Right lung (tissue), 5 donors: ENCODE results near the gene TULP4. TPM values are rescaled to one million over a fixed set of nuclear protein-coding genes. Genes with fewer than 3 reads are reported as not detected.
"Not testable (repeated sequence)": the region's sequence is repeated elsewhere in the genome, so short reads cannot be mapped to it uniquely, and the experiment has no call there.

Experiments
- DNase-seq, 2 donors: peaks; one replicate each; pipeline ENCODE4 v3.0.0-alpha.2; 2013
- polyA plus RNA-seq, 5 donors: library from polyadenylated mRNA; unstranded; fragments of 120-200 nt; gene quantifications; one replicate each; pipeline versions ENCODE4 v1.2.1 to v1.2.3, GENCODE V29; 2013; ENCODE audit warnings: inconsistent platforms in 1 of 5, low replicate concordance in 1 of 5; ENCODE audit not compliant: insufficient read length in 5 of 5, insufficient read depth in 1 of 5

Gene TULP4
- polyA plus RNA-seq, 5 donors, result 13.1 to 20.1 (median 16.9) TPM

DNA sequence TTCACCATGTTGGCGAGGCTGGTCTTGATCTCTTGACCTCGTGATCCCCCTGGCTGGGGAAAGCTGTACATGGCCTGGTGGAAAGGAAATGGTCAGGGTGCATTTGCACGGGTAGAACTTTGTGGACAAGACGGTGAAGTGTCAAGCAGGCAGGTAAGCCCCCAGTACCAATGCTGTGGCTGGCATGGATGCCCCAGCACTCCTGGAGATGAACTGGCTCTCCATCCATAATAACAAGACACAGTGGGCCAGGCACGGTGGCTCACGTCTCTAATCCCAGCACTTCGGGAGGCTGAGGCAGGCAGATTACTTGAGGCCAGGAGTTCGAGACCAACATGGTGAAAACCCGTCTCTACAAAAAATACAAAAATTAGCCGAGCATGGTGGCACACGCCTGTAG, 210.4 kb downstream of the TULP4 start:
- DNase-seq, result no peak

DNA sequence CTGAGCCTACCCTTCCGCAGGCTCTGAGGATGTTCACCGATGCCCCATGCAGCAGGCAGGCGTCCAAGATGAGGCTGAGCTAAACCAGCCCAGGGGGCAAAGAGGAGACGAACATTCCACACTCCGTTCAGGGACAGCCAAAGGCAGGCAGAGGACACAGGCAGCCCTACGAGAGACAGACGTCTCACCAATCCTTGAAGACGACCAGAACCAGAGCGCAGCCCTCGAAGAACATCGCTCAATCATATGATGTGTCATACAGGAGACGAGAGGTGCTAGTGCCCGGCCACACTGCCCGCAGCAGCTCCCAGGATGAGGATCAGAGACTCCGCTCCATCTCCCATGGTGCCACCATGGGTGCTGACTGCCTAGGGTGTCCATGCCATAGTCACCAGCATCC, 212.0 kb downstream of the TULP4 start:
- no peak for DNase-seq

DNA sequence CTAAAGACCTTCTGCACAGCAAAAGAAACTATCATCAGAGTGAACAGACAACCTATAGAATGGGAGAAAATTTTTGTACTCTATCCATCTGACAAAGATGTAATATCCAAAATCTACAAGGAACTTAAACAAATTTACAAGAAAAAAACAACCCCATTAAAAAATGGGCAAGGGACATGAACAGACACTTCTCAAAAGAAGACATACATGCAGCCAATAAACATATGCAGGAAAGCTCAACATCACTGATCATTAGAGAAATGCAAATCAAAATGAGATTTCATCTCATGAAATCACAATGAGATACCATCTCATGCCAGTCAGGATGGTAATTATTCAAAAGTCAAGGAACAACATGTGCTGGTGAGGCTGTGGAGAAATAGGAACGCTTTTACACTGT, 215.6 kb downstream of the TULP4 start:
- DNase-seq, result not testable (repeated sequence)

DNA sequence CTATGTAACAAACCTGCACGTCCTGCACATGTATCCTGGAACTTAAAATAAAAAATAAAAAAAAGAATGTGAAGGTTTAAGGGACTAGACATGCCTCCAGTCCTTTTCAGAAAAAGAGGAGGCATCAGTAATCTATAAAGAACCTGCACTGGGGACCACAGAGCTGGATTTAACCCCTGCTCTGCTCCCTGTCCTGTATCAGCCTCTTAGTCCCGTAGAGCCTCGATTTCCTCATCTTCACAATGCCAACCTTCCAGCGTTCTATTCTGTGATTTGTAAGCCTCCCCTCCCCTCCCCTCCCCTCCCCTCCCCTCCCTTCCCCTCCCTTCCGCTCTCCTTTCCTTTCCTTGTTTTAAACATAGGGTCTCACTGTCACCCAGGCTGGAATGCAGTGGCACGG, 216.6 kb downstream of the TULP4 start:
- DNase-seq, result no peak

DNA sequence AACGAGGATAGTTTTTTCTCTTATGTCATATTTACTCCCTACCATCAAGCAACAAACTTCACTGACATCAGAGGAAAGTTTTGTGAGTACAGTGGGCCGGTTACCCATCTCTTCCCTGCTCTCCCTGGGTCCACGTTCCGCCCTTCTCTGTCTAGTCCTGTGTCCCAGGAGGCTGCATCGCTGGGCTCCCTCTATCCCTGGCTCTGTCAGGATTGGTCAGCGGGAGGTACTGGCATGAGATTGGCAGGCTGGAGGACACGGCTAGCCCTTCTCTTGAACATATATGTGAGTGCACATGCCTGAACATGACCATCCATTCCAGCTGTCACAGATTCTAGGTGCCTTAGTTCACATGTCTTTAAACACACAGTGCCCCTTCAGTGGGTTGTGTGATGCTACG, 217.4 kb downstream of the TULP4 start:
- DNase-seq, result no peak

DNA sequence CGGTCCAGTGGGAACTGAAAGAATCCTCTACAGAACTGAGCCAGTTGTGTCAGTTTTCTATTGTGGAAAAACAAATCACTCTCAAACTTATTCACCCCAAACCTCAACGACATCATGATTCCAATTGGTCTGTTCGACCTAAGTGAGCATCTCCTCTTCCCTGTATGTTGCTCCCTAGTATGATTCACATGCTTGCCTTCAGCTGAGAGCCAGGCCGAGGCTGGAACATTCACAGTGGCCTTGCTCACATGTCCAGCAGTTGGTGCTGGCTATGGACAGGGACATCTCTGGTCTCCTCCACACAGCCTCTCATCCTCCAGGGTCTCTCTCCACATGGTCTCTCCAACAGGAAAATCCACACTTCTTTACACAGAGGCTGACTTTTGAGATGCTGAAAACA, 219.3 kb downstream of the TULP4 start:
- DNase-seq, result no peak

DNA sequence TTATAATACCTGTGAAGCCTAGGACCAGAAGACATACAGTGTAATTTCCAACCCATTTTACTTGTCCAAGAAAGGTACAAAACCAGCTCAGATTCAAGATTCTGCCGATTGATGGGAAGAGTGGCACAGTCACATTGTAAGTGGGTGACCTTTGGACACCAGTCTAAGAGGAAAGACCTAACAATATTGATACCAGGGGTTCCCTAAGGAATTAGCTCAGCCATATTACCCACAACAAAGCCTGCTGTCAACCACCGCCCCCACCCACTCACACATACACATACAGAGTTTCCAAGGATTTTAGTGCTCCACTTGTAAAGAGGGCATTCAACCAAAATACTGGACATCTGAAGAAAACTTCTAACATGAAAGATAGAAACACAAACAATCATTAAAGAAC, 219.7 kb downstream of the TULP4 start:
- DNase-seq, result no peak

DNA sequence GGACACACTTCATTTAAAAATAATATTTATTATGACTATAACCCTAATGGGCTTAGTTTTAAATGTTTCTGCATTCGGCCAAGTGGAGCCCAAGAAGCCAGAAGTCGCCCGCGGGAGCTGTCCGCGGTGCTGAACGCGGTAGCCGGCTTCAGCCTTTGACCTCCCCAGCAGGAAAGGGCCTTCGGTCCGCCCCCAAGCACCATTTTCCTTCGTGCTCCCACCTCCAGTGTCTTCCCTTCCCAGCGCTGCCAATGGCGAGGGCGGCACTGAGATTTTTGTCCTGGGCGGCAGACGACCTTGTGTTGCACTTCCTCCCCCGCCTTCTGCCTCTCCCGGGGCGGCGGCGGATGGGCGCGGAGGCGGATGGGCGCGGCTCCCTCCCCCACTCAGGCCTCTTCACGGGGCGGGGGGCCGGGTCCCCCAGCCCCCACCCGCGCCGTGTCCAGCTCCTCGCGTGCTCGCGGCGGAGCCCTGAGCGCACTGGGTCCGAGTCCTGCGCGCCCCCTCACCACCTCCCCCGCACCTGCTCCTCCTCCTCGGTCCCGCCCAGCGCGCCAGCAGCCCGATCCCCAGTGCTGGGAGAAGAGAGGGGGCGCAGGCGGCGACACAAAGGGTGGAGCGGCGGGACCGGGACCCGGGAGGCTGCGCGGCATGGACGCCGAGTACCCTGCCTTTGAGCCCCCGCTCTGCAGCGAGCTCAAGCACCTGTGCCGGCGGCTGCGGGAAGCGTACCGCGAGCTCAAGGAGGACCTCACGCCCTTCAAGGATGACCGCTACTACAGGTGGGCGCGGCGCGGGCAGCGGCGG, 224.0 kb downstream of the TULP4 start:
- peak; percentile 75 to 78 for DNase-seq

DNA sequence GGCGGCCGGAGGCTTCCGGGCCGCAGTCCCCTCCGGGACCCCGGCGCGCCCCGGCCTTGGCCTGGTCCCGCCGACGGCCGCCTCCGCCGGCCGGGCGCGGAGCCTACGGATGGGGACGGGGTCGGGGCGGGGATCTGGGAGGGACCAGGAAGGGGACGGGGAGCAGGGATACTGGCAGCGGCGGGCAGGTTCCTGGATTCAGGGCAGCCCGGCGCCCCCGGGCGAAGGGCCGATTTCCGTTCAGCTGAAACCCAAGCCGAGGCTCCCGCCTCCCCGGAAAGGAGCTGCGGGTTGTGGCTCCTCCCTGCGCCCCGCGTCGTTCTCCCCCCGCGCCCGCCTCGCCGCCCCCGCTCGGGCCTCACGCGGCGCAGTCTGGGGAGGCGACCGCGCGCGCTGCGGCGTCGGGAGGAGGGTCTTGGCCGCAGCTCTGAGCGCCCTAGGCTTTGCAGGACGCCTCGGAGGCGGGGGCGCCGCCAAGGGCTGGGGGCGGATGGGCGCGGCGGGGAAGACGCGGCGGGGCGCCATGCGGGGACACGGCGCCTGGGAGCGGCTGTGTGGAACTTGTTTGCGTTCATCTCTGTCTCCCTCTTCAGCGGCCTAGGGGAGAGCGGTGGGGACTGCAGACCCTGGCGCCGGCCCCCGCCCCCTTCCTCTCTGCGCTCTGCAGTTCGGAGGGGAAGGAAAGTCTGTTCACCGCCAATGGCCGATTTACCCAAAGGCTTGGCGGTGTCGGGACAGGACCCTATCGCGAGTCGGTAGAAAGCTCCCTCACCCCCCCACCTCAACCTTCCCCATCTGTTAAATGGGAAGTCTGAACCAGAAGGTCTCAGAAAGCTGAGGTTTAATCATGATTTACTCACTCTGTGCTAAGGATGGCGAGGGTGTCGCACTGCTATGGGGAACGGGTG, 224.9 kb downstream of the TULP4 start:
- DNase-seq, result peak in 1 of 2 donors; percentile 19

DNA sequence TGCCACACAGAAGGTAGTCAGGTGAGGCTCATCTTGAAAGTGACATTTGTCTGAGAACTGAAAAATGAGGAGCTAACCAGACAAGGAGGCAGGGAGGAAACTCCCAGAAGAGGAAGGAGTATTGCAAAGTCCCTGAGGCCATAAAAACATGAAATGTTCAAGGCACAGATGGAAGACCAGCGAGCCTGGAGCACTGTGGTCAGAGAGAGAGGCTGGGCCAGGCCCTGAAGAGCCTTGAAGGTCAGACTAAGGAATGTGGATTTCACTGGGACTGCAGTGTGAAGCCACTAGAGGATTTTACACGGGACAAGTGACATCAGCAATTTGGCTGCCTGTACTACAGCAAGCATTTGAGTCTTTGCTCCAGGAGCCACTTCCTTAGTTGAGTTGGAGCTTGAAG, 226.5 kb downstream of the TULP4 start:
- DNase-seq, result no peak

DNA sequence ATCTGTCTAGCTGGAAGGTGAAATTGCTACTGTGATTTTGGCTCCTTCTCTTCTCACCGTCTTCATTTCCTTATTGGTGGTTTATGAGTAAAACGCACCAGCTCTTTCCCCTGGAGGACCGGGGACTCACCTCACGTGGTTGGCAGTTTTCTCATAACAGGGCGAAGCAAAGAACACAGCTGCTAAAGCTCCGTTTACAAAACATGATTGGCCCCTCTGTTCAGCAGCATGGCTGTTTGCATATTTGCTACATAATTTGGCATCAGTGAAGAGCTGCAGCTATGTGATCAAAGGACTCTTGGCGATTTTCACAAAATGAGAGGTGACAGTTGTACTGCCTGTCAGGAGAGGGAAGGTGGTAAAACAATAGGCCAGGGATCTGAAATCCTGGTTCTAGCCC, 227.1 kb downstream of the TULP4 start:
- peak; percentile 20 to 45 for DNase-seq

DNA sequence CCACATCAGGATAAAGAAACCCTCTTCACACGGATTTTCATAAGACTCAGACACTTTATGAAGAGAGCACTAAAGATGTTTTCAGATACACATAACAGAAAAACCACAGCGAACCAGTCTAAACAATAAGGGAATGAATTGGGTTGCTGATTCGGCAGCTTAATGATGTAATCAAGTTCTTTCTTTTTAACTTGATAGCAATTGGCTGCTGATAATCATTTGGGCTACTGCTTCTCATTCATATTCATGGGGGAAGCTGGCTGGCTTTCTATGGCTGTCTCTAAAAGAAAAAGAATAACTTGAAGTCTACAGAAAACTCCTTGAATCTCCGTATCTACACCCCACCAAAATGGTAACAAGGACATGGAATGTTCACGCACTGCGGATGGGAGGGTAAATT, 227.6 kb downstream of the TULP4 start:
- DNase-seq, result no peak

DNA sequence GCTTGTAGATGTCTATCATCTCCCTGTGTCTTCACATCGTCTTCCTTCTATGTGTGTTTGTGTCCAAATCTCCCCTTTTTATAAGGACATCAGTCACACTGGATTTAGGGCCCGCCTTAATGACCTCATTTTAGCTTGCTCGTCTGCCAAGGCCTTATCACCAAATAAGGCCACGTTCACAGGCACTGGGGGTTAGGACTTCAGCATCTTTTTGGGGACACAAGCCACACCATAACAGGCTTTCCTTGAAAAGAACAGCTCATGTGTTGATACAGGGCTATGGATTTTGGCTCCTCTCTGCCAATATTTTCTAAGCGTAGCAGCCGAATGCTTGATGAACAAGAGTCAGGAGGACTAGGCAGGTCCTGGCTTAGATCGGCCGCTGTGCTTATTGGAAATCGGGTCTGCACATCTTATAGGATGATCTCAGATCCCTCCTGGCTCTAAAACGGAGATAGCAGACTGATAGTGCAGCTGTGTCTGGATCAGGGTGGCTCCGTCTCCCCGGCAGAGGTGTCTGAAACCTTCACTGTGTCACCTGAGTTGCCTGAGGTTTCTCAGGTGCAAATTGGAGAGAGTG, 231.4 kb downstream of the TULP4 start:
- DNase-seq, result no peak

DNA sequence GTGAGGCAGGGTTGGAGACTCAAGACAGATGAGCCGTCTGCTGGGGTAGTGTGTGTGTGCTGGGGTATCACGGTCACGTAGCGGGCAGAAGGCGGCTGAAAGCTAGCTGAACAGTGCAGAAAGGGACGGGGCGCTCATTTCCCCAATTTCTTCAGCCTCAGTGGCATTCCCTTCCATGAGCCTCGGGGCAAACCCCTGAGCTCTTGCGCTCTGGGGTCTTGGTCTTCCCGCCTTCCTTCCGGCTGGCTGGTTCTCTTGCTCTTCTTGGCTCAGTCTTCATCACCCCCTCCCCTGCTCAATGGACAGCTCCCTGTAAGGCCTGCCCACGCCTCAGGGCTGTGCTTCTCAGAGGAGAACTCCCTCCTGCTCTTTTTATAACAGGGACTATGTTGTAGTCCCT, 232.2 kb downstream of the TULP4 start:
- DNase-seq, result no peak

DNA sequence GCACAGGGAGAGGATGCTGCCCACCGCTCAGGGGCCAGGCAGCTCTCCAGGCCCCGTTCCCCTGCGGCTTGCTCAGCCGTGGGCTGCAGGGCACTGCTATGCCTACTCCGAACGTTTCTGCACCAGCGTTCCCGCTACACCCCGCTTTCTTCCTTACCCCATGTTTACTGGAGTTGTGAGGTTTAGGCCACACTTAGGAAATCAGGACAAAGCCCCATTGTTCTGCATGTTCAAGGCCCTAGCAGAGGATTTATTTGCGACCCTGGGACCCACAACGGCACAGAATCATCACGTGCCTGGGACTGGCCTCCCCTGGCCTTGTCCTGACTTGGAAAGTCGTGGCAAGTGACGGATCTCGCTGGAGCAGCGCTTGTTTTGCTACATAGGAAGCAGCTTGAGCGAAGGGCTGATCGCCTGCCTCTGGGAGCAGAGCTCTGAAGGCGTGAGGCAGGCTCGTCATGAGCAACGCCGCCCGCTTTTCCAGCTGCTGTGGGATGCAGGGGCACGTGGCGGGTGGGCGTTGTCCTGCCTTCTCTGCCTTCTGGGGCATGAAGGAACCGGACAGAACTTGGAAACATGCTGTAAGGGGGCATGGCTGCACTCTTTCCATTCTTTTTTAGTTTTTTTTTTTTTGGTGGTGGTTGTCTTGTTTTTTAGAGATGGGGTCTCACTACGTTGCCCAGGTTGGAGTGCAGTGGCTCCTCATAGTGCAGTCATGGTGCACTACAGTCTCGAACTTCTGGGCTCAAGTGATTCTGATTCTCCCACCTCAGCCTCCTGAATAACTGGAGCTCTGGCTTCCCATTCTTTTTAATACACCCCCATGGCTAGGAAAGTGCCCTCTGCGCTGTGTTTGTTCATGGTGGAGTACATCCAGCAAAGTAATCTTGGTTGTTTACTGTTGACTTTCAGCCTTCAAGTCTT, 233.0 kb downstream of the TULP4 start:
- no peak for DNase-seq

DNA sequence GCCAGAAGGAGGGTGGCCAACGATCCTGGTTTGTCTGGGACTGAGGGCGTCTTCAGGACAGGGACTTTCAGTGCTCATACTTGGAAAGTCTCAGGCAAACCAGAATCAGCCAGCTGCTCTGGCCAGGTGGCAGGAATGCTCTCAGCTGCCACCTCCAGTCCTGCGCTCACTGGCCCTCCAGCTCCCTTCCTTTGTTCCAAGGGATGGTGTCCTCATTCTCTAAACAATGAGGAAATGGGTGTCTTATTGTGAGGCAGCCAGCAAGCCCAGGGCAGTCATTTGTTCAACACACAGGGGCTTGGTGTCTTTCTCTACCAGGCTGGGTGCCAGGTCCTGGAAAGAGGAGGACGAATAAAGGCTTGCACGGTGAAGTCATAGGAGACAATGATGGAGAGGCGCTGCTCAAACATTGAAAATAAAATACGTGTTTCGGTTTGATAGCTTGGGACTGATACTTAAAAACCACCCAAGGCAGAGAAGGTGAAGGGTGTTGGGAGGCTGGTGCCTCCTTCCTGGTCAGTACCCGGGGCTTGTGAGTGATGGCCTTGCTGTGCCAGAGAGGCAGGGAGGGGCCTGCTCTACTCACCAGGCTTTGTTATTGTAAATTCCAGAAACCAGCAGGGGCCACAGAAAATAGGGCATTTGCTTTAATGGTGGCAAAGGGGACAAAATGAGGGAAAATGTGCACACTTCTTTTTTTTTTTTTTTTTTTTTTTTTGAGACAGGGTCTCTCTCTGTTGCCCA, 236.3 kb downstream of the TULP4 start:
- DNase-seq, result no peak

DNA sequence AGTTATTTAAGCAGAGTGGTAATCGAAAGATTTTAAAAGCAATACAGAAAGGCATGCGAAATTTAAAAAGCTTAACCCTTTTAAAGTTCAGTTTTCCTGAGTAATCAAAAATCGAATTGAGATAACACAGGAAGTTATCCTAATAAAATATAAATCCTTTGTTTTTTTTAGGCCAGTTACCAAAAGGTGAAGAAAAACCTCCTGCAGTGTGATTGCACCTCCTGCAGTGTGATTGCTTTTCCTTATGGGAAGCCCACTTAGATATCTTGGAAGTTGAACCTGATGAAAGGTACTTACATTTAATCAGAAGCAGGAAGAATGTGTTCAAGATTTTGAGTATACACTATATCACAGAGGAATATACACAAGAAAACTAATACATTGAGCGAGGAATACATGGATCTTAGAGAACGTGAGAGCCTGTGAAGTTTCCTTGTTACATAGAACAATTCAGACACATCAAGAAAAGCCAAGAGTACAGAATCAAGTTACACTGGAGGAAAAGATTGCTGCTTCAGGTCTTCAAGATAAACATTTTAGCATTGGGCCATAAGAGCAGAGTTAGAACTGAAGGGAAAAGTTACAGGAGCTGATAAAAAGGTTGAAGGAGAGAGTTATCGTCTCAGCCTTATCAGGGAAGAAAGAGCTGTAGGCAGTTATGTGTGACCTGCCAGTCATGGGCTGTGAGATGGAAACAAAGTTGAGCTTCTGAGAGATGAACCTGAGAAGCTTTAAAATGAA, 240.0 kb downstream of the TULP4 start:
- DNase-seq, result no peak

DNA sequence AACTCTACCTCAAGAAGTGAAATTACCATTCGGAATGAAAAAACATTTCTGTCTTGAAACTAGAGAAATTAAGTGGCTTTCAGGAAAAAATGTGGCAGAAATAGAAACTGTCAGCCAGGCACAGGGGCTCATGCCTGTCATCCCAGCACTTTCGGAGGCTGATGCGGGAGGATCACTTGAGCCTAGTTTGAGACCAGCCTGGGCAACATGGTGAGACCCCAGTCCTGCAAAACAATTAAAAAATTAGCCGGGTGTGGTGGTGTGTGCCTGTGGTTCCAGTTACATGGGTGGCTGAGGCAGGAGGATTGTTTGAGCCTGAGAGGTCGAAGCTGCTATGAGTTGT, 240.5 kb downstream of the TULP4 start:
- DNase-seq, result no peak

DNA sequence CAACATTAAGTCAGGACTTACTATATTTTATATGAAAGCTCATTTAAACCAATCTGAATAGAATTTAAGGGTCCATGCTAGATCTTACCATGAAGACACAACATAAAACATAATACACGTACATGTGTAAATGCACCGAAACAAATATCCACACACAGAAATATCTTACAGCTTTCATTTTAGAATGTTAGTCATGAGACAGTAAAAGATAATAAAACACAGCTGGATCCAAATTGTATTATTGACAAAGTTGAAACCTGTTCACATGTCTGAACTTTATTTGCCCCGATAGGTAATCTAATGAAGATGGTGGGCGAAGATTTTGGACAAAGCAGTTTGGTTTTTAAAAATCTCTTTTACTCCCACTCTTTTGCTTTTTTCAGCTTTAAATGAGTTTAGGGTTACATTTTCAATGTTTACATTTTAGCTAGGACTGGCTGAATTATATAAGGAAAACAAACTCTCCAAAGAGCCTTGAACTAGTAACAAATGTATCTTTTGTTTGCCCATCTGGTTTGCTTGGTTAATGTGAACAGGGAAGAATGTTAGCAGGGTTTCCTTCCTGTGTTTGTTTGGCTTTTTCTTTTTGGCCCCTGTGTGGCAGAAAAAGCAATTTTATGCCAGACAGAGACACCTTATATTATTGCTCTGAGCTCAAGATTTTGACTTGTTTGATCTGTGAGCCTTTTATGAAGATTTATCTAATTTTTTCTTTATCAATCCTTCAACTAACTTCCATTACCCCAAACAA, 242.5 kb downstream of the TULP4 start:
- no peak for DNase-seq
